ENCODE measurements around the gene SYF2. TPM values are rescaled to one million over a fixed set of nuclear protein-coding genes. Genes with fewer than 3 reads are reported as not detected.
"Not testable (repeated sequence)": the region's sequence is repeated elsewhere in the genome, so short reads cannot be mapped to it uniquely, and the experiment has no call there.

The SYF2 gene
- total RNA-seq, 1 donor from 2014 or later, result 39.7 TPM

DNA sequence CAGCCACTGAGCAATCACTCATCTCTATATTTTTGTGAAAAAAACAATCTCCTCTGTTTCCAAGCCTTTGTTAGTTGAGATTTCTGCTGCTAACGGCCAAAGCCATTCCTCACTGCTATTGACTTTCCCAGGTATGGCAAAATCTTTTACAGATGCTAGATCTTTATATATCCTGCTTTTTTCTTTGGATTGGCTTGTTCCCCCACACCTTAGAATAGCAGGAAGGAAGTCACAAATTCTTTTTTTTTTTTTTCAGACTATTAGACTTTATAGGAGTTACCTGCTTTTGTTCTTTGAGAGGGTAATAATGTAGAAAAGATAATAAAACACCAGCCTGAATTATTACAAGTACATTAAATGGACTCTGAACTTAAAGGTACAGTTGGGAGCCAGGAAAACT, 24.2 kb downstream of the SYF2 start:
- intact Hi-C loops (cut with micrococcal nuclease), result no loop called here

DNA sequence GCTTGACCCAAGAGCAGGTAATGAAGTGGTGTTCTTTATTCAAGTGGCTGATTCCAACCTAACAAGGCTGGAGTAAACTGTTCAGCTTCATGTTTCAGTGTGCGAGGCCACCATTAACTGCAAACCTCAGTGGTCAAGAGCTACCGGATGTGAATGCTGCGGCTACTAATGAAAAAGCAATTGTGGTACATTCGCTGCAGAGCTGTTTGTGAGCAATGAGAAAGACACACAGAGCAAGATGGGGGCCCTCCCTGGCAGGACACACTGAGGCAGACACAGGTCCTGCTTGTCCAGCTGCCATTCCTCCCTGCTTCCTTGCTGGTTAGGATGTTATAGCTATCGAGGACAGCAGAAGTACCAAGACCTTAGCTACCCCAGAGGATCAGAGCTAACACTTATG, 26.1 kb downstream of the SYF2 start:
- intact Hi-C loops (cut with micrococcal nuclease), result no loop called here

DNA sequence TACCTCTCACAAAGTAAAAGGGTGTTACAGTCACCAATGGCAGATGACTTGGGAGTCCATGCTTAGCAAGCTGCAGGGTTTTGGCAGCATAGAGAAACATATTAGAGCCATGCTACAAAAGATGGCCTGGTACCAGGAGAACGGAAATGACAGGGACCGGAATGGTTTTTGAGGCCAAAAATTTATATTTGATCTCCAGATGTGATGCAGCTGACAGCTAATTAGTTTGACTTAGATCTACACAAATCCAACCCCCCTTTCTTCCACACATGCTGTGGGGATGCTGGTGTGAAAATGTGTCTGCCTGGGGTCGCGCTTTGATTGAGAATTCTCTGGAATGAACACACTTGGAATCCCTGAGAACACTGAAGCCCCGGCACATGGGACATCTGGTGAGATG, 26.5 kb downstream of the SYF2 start:
- intact Hi-C loops (cut with micrococcal nuclease), result loop anchor here (1.0 kb wide), 1 partner anchor 357 kb away; no protein-coding TSS in a partner anchor

DNA sequence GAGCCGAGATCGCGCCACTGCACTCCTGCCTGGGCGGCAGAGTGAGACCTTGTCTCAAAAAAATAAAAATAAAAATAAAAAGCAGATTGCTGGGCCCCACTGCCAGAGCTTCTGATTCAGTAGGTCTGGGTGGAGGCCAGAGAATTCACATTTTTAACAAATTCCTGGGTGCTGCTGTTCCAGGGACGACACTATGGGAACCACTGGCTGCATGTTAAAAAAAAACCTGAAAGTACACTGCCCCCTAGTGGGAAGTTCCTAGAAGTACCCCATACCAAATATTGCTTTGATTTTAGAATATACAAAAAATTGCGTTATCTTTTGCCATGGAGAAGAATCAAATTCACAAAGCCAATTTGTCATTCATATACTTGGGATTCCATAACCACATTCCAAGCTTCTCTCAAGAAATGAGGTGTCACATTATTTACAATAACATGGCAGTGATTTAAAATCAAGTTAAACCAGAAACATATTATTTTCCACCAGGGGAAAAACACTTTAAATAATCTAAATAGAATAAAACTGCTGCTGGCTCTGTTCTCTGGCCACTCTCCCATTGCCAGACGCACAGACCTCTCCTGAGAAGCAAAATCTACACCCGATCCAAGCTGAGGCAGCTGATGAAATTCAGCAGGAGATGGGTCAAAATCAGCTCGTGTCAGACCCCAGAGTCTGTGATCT, 27.4 kb downstream of the SYF2 start:
- intact Hi-C loops (cut with micrococcal nuclease), result loop anchor here (1.0 kb wide), 1 partner anchor 357 kb away; no protein-coding TSS in a partner anchor

DNA sequence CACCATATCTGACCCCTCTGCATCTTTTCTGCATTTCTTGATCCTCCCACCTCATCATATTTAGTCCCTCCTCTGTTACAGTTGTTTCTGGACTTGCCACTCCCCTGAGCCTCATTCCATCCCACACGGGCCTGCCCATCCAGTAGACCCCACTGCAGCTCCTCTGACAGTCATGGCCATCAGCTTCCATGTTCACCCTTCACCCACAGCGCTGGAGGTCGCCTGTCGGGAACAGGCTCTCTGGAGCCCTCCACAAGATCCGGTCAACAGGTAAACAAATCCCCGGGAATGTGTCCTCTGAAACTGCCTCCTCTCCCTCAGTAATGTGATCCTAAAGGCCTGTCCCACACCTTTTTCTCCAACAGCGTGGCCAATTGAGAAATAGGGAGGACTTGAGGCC, 31.3 kb downstream of the SYF2 start:
- intact Hi-C loops (cut with micrococcal nuclease), result no loop called here

DNA sequence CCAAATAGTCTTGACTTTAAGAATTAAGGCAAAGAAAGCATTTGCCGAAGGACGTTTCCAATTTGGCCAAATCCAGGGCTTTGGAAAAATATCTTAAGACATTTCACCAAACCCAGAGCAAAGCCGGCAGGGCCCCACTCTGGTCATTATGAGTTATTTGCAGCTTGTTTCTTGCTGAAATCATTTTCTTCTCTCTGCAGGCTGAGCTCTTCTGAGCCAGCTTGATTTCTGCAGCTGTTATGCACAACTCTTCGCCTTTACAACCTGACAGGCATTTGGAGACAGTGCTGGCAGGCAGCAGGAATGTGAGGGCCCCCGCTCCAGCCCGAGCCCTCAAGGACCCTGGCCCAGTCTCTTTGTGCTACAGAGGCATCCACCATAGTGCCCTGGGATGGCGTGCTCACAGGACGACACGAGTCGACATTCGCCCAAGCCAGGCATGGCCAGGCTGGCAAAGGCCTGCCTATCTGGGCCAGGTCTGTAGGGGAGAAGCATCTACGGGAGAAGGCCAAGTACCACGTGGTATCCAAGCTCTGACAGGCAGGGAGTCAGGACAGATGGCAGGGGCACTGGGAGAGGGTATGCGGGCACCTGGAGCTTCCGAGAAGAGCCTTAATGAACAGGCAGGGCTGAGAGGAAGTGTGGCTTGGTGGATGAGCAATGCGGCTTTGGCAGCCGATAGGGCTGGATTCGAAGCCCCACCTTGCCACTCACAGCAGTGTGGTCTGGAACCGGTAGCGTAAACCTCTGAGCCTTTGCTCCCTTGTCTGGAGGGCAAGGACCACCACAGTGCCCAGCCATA, 32.3 kb downstream of the SYF2 start:
- intact Hi-C loops (cut with micrococcal nuclease), result no loop called here

DNA sequence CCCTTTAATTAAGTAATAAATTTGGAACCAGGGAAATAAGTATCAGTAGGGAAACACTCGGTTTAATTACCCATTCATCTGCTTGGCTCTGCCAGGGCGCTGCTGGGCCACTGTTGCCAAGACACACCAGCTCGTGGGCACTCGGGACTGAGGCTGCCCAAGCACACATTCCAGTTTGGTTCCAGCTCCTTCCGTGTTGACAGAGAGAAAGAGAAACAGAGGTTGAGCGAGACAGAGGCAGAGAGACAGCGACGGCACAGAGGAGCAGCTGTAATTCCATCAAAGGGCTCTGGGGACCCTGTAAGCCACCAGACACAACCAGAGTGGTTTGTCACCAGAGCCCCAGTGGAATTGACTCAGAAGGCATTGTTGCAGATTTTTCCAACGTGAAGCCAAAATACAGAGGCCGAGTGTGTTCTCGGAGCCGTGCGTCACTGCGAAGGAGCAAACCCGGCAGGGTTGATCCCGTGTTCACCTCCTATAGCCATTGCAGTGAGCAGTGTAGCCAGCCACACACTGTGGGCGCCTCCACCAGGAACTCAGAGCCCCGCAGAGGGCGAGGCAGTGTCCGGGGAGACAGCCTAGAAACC, 33.5 kb downstream of the SYF2 start:
- intact Hi-C loops (cut with micrococcal nuclease), result no loop called here

DNA sequence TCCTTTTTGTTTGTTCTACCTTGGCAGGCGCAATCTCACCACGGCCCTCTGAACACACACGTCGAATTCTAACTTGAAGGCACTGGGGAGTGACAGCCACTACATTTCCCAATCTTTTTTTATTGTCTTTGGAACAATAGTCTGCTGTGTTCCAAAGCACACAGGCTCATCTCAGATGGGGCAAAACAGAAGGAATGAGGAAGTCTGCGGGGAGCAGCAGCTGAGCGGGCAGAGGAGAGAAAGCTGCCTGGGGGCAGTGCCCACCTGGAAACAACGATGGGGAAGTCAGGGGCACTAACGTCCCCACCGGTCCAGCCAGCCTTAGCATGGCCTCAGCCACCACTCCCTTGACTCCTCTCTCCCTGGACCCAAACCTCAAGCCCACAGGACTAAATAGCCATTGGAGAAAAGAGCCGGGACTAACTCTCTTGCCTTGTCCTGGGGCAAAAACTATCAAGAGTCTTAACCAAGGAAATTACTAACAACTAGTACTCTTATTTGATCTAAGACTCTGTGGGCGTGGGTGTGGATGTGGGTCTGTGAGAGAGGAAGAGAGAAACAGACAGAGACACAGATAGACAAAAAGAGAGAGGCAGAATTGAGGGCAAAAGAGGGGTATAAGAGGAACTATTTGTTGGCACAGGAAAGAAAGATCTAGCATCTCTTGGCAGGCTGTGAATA, 34.2 kb downstream of the SYF2 start:
- intact Hi-C loops (cut with micrococcal nuclease), result no loop called here

DNA sequence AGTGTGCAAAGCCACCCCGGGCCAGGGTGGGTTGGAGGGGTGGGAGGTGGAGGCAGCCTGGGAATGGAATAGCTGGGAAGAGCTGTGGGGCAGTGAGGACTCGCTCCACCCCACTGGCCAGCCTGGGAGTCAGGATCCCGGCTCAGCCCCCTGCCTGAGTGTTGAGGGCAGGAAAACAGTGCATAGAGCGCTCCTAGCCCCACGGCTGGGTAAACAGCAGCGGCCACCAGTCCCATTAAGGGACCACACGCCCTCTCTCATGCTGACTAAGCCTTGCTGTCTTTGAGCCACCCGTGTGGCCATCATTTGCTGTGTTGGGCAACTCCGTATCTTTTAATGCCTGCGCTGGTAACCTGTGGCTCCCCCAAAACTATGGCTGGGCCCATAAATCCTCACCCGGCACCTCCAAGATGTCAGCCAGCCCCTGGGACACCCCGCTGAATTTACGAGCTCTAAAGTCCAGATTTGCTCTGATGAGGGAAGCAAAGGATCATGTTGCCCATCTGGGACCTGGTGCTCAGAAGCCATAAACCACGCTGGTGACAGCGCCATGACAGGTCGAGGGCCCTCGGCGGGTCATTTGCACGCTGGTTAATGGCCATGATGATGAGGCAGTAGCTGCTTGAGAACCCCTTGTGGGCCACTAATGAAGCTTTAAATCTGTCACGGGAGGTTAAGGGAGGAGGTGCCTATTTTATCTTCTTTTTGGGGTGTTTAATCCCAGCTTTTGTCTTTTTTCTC, 34.9 kb downstream of the SYF2 start:
- intact Hi-C loops (cut with micrococcal nuclease), result no loop called here

DNA sequence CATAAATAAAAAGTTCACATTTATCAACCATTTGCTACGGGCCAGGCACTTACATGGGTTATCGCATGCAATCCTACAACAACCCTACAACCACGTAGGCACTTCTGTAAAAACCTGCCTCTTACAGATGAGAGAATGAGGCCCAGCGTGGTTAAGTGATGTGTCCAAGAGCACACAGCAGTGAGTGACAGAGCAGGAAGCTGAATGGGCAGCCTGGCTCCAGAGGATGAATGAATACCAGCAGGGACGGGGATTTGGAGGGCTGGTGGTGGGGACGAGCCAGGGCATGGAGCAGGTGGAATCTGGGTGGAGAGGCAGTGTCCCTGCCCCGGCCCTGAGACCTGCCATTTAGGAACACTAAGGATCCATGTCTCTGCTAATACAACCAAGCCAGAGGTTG, 35.5 kb downstream of the SYF2 start:
- intact Hi-C loops (cut with micrococcal nuclease), result no loop called here

DNA sequence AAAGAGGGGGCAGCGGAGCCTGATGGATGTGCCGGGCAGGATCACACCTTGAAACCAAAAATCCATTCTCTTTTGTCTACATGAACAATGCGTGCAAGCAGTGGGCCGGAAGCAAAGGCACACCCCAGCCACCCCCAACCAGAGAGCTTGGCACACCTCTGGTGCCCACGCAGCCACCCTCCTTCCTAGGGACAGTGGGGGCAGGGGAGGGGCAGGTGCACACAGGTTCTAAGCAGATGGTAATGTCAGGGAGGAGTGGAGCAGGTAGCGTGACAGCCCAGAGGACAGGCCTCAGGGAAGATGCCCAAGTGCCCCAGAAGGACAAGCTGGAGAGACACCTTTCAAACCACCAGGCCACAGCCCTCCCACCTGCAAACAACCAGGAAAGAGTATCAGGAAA, 36.5 kb downstream of the SYF2 start:
- intact Hi-C loops (cut with micrococcal nuclease), result no loop called here

DNA sequence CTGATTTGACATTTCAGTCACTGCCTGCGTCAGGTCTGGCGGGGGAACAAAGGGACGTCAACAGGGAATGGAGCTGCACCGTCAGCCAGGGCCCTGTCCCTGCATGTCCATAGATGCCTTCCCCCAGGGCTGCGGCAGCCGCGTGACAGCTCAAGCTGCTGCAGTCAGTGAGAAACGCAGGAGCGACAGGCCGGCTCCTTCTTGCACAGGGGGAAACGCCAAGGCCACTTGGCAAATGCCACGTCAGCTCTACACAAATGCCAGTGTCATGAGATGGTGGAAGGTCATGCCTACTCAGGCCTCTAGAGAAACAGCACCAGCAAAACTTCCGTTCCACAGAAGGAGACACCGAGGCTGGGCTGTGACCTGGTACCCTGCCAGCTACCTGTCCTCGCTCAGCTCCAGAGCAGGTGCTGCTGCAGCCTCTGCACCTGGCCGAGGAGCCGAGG, 37.7 kb downstream of the SYF2 start:
- intact Hi-C loops (cut with micrococcal nuclease), result no loop called here

DNA sequence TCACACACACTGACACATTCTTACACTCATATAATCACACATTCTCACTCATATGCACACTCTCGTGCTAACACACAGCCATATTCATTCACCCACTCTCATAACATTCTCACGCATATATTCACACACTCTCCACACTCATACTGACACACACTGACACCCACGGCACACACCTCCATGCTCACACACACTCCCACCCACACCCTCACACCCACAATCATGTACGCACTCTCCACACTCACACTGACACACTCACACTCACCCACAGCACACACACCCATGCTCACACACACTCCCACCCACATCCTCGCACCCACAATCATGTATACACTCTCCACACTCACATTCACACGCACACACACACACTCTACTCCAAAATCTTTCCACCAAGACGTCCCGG, 38.2 kb downstream of the SYF2 start:
- intact Hi-C loops (cut with micrococcal nuclease), result no loop called here

DNA sequence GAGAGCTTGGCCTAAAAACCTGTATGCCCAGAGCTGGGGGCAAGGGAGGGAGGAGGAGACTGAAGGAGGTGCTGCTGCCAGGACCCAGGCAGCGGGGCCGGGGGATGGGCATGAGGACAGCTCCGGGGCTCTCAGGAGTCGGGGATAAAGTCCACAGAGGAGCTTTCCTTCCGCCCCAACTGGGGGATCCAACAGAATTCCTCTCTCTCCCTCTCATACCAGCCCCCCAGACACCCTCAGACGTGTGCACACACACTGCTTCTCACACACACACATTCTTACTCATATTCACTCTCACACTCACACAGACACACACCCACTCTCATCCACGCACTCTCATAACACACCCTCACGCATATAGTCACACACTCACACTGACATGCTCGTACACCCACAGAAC, 39.1 kb downstream of the SYF2 start:
- intact Hi-C loops (cut with micrococcal nuclease), result no loop called here

DNA sequence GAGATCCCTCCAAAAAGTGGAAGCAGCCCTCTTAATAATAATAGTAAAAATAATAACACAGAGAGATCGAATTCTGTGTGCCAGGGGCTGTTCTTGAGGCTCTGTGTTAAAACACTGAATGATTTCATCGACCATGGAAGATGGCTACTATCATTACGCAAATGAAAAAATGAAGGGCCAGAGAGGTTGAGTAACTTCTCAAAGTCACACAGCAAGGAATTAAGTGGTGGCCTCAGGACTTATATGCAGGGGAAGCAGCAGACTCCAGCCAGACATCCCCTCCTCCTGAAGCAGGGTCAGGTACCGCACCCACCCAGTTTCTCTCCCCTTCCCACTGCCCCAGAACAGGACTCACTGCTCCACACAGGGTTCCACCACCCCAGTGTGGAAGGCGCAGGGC, 40.1 kb downstream of the SYF2 start:
- intact Hi-C loops (cut with micrococcal nuclease), result no loop called here

DNA sequence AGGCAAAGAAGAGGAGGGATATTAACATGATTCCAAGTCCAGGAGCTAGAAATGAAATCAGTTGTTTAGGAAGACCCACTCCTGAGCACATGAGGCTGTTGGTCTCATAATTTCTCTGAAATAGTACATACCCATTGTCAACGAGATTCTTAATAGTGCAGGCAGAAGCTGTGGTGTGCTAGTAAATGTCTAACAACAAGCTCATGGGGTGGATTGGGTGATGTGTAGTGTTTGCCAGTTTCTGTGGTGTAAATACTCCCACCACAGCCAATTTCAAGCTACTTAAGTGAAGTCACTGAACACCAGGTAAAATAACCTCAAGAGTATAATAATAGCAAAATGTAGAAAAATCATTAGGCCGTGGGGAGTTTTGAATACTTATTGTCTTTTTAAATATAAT, 42.0 kb downstream of the SYF2 start:
- intact Hi-C loops (cut with micrococcal nuclease), result no loop called here

DNA sequence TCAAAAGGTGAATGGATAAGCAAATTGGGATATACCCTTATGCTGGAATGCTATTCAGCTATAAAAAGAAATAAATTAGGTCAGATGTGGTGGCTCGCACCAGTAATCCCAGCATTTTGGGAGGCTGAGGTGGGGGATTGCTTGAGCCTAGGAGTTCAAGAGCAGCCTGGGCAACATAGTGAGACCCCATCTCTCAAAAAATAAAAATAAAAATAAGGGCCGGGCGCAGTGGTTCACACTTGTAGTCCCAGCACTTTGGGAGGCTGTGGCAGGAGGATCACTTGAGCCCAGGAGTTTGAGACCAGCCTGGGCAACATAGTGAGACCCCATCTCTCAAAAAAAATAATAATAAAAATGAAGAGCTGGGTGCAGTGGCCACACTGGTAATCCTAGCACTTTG, 44.4 kb downstream of the SYF2 start:
- intact Hi-C loops (cut with micrococcal nuclease), result not testable (repeated sequence)

DNA sequence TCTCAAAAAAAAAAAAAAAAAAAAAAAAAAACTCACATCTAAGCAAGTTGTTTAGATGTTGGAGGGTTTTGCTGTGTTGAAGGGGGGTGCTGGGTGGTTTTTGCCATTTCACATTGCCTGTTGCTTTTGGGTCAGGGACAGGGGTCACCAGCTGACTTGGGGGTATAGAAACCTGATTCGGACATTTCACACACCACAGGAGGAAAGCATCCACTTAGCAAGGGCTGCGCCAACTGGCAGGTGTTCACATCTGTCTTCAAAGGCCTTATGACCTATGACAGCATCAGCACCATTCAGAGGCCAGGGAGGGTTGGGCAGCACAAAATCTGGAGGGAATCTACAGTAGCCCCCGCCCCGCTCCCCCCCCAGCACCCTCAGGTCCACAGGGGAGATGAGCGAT, 45.2 kb downstream of the SYF2 start:
- intact Hi-C loops (cut with micrococcal nuclease), result no loop called here

DNA sequence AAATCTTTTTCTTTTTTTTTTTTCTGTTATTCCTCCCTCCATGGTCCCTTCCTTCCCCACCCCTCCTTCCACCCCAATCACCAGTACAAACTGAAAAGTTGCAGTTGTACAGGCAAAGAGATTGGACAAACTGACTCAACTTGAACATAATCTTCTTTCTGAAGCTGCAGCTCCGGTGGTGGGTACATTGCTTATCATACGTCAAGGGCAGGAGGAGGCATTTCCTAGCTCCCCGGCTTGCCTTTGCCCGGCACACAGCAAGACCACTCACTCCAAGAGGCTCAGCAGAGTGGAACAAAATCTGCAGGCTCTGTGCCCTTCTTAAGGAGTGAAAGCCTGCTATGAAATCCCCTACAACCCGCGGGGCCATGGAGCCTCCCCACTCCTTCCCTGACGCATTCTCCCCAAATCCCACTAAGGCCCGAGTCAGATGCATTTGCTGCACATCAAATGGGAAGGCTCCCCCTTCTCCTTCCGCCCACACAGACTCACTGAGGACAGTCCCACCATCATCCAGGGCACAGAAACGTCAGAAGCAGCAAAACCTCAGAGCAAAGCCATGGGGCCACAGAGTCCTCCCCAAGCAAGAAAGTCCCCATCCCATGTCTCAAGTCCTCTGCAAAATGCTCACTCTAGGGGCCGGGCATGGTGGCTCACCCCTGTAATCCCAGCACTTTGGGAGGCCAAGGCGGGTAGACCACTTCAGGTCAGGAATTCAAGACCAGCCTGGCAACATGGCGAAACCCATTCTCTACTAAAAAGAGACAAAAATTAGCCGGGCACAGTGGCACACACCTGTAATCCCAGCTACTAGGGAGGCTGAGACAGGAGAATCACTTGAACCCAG, 45.9 kb downstream of the SYF2 start:
- intact Hi-C loops (cut with micrococcal nuclease), result no loop called here

Data from T-helper 2 cell treated with Interferon-gamma antibody and Interleukin-4, amounts not matched to agents 100 ng/mL and 5 ng/mL, for 36 hours (primary cell).